GM21423 (cell line): ENCODE data around the gene GSN.

Experiments used
- ATAC-seq: cut with Tn5 transposase; IDR thresholded peaks from one replicate; pipeline ENCODE4 v1.9.1; 2021; ENCODE audit warnings: mild to moderate bottlenecking, moderate library complexity; ENCODE audit not compliant: unreplicated experiment

GSN gene

DNA sequence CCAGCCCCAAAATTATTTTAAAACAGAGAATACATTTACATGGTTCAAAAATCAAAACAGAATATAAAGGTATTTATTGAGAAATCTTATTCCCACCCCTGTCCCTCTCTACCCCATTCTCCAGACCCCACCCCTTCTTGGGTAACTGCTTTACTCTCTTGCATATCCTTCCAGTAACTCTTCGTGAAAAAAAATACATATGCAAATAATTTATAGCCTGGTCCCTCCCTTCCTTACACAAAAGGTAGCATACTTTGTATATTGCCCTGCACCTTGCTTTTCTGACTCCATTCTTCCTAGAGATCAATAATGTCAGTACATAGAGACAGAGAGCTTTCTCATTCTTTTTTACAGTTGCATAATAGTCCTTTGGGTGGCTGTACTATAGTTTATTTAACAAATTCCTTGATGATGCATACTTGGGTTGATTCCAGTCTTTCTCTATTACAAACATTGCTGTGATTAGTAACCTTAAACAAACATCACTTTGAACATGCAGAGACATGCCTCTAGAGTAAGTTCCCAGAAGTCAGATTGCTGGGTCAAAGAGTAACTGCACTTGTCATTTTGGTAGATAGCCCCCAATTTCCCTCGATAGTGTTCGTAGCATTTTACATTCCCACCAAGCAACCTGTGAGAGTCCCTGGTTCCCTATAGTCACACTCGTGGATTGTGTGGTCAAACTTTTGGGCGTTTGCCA, 54.2 kb downstream of the GSN start:
- no peak for ATAC-seq

DNA sequence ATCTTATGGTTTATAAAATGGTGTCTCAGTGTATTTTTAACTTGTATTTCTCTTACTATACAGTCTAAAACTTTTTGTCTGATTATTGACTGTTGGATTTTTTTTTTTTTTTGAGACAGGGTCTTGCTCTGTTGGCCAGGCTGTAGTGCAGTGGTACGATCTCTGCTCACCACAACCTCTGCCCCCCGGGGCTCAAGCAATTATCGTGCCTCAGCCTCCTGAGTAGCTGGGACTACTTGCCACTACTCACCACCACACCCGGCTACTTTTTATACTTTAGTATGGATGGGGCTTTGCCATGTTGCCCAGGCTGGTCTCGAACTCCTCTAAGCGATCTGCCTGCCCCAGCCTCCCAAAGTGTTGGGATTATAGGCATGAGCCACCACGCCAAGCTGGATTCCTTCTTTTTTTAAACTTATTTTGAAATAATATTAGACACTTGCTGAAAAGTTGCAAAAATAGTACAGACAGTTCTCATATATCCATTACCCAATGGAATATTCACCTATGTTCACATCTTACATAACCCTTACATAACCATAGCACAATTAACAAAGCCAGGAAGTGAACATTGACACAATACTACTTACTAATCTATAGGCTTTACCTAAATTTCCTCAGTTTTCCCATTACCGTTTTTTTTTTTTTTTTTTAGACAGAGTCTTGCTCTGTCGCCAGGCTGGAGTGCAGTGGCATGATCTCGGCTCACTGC, 54.9 kb downstream of the GSN start:
- ATAC-seq = no peak

GRCh38 chr9:121323449-121324151, 55.6 kb downstream of the GSN start:
- ATAC-seq = no peak

GRCh38 chr9:121324316-121324715, 56.4 kb downstream of the GSN start:
- ATAC-seq = no peak

DNA sequence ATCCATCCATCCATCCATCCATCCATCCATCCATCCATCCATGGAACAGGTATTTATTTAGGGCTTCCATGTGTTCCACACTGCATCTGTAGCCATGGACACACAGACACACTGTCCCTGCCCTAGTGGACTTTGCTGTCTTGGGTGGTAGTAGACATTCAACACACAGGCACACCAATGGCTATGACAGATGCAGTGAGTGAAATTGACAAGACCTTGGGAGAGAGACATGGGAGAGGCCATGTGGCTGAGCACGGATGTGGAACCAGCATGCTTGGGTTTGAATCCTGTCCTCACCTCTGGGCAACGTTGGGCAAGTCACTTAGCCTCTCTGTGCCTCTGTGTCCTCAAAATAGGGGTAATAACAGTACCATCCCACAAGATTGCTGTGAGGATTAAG, 56.8 kb downstream of the GSN start:
- no peak for ATAC-seq

GRCh38 chr9:121325387-121325786, 57.4 kb downstream of the GSN start:
- no peak for ATAC-seq

- ATAC-seq = no peak
These were observed 58.3 kb downstream of the GSN start for GRCh38 chr9:121326130-121326838.

GRCh38 chr9:121326901-121327613, 59.1 kb downstream of the GSN start:
- no peak for ATAC-seq

DNA sequence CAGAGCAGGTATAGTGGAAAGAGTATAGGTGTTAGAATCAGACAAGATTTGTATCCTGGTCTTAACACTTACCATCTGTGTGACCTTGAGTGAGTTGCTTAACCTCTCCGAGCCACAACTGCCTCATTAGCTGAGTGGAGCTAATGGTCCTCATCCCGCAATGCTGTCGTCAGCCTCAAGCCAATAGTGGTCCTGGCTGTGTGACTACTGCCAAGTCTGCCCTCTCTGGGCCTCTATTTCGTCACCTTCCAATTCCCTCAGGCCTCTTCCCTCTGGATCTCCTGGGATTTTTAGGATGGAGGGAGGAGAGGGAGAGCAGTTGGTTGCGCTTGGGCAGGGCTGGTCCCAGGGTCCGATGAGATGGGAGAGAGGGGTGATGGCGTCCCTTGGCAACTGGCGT, 60.5 kb downstream of the GSN start:
- no peak for ATAC-seq

- no peak for ATAC-seq
These were observed 61.1 kb downstream of the GSN start for GRCh38 chr9:121328876-121329681.

DNA sequence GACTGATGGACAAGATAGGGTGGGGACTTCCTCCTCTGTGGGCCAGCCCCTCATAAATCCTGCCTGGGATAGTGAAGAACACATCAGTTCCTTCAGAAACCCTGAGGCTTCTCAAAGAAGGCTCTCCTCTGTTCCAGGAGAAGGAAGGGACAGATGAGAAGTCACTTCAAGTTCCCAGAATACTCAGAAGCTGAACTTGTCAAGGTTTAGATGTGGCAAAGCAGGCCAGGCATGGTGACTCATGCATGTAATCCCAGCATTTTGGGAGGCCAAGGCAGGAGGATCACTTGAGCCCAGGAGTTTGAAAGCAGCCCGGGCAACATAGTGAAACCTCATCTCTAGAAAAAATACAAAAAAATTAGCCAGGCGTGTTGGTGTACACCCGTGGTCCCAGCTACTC, 63.6 kb downstream of the GSN start:
- ATAC-seq = no peak

- ATAC-seq = no peak
These were observed 64.2 kb downstream of the GSN start for GRCh38 chr9:121331992-121332685.

DNA sequence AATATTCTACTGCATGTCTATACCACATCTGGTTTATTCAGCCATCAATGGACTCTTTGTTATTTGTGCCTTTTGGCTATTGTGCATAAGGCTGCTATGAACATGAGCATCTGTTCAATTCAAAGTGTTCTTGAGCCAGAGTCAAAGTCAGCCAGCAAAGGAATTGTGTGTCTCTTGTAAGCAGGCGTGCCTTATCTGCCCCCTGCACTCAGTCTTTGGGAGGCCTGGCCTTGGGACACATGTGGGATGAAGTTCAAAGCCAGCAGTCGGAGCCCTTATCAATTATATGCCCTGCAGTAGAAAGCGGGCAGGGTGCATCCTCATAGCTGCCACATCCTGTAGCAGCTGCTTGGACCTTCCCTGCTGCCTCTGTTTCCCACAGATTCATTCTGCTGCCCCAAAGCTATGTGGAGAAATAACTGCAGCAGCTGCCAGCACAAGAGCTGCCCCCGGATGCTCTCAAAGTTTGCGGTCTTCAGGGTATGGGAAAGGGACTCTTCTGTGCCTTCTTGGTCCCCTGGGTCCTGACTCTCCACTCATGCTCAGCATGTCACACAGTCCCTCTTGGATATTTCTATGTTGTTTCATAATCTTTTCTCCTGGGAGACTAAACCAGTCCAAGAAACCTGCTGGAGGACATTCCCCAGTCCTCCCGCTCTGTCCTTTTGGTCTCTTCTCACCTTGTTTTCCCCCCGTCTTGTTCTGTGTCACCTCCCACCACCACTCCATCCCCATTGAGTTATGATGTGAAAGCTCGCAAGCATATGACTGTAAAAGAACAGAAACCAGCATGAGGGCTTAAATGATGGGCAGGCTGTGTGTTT, 66.2 kb downstream of the GSN start:
- no peak for ATAC-seq

DNA sequence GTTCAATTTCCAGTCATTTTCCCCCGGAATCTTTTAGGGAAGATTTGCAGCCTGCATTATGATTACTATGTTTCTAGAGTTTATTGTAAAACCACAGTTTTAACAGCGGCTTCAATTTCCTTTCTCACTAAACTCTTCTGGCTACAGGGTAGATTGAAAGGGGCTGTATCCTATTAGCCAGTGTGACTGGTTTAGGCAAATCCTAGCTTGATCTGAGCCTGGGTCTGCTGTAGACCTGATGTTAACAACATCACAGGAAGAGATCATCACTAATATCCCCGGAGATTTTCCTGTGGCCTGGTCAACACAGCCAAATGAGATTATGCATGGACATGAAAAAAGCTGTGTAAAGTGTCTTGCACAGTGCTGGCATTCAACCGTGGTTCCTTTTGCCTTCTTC, 68.7 kb downstream of the GSN start:
- ATAC-seq = no peak

DNA sequence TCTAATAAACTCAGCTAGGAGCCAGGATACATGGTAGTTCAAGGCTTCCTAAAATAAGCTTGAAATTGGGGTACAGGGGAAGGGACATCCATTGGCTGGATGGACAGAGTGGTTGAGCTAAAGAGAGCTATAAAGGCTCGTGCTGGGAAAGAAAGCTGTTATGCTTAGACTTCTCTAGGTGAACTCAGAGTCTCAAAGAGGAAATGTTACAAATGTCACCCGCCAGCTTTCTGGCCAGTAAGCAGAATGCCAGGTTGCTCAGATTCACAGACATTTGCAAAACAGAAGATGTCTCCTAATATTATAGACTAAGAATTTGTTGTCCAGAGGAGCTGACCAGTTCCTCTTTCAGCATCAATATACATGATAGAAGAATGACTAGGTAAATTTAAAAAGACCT, 71.5 kb downstream of the GSN start:
- no peak for ATAC-seq

- ATAC-seq = no peak
These were observed 72.9 kb downstream of the GSN start for GRCh38 chr9:121340676-121341392.

- no peak for ATAC-seq
These were observed 76.2 kb downstream of the GSN start for GRCh38 chr9:121344184-121344583.

DNA sequence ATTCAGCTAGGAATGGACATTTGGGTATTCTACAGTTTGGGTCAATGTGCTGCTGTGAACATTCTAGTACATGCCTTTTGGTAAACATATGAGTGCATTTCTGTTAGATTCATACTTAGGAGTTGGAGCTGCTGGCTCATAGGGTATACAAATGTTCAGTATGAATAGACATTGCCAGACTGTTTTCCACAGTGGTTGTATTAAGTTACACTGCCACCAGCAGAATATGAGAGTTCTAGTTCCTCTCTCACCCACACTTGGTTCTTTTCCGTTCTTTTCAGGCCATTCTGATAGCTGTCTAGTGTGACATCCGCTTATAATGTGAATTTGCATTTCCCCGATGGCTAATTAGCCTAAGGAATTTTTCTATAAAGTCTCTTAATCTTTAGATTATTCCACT, 77.1 kb downstream of the GSN start:
- no peak for ATAC-seq
